Fibroblast of the aortic adventitia (primary cell): ENCODE data around the gene SRSF1. TPM values are rescaled to one million over a fixed set of nuclear protein-coding genes. Genes with fewer than 3 reads are reported as not detected.

Source experiments
- DNase-seq: peaks from one replicate; pipeline ENCODE4 v3.0.0-alpha.2; 2010; ENCODE audit warnings: low read depth
- H3K4me3 ChIP-seq: 2 replicates; pipeline ENCODE4 v1.5.1; 2011; ENCODE audit warnings: low read depth, mild to moderate bottlenecking, control low read depth, low read length, moderate library complexity
- CTCF ChIP-seq: IDR thresholded peaks from 2 replicates; pipeline ENCODE4 v1.5.1; 2011; ENCODE audit warnings: mild to moderate bottlenecking, low read length, control low read depth, inconsistent platforms; ENCODE audit not compliant: insufficient read depth
- small RNA-seq: library from RNA; depleted of rRNA; stranded (forward); fragments of <200 nt; gene quantifications from one replicate; pipeline ENCODE3, GENCODE V24; 2012
- total RNA-seq: library from RNA; depleted of rRNA; stranded (reverse); fragments of >200 nt; gene quantifications from 2 replicates; pipeline ENCODE4 v1.2.3, GENCODE V29; 2012; ENCODE audit warnings: low replicate concordance

Gene SRSF1
- total RNA-seq, 1 donor: 330 TPM

GRCh38 chr17:57956291-57957119 lies 50.5 kb downstream of the SRSF1 start:
- no peak for DNase-seq
- no peak overlapping the region for H3K4me3 ChIP-seq
- TF ChIP-seq CTCF: no peak

GRCh38 chr17:57955183-57955931 lies 51.7 kb downstream of the SRSF1 start, which contains the start of gene CUEDC1:
TSS of gene CUEDC1 (minus strand) at chr17:57955412. CDS start at chr17:57885564, 69,848 bp downstream.
- DNase-seq: peak; percentile 44
- peak within 1 kb of the TSS; percentile 78 for H3K4me3 ChIP-seq
- peak; percentile 54 for TF ChIP-seq CTCF

GRCh38 chr17:57954397-57955182 lies 52.5 kb downstream of the SRSF1 start:
- peak; percentile 65 for DNase-seq
- TF ChIP-seq CTCF: no peak
- H3K4me3 ChIP-seq: peak overlapping the region; percentile 78

- DNase-seq: no peak
- peak overlapping the region; percentile 78 for H3K4me3 ChIP-seq
- TF ChIP-seq CTCF: no peak
Observed at GRCh38 chr17:57953705-57954396, 53.2 kb downstream of the SRSF1 start.

Small RNA genes within 50 kb of the gene (small RNA-seq; reads per million reads assigned to genes)
- gene AC015813.4: not detected

Other genes starting within 250 kb of the SRSF1 start
- gene MRPS23, start 157.2 kb downstream of the SRSF1 start, total RNA-seq: 19.5 and 20.1 TPM in 2 replicates
- 17.1 and 25.7 TPM in 2 replicates for gene CUEDC1, start 51.8 kb downstream of the SRSF1 start, total RNA-seq
- gene VEZF1, start 19.0 kb downstream of the SRSF1 start, total RNA-seq: 16.4 and 76.2 TPM in 2 replicates
- gene DYNLL2, start 76.2 kb upstream of the SRSF1 start, total RNA-seq: 15.0 and 17.4 TPM in 2 replicates
- not detected in 2 replicates for gene OR4D1, start 141.1 kb upstream of the SRSF1 start, total RNA-seq
- not detected in 2 replicates for gene OR4D2, start 159.7 kb upstream of the SRSF1 start, total RNA-seq
- gene EPX, start 185.5 kb upstream of the SRSF1 start, total RNA-seq: not detected in 2 replicates
- gene MKS1, start 212.0 kb upstream of the SRSF1 start, total RNA-seq: 10.6 and 16.6 TPM in 2 replicates
- gene LPO, start 231.3 kb upstream of the SRSF1 start, total RNA-seq: not detected in 2 replicates